Tibial nerve (tissue), 4 donors: ENCODE measurements around the gene ELP4. TPM values are rescaled to one million over a fixed set of nuclear protein-coding genes. Genes with fewer than 3 reads are reported as not detected.

Source experiments
- DNase-seq, 2 donors: peaks; one replicate each; pipeline ENCODE4 v3.0.0-alpha.2; 2019; ENCODE audit warnings: low spot score in 2 of 2
- H3K27ac ChIP-seq, 4 donors: fragments of 200-600 bp; sonication (generic) in 3 of 4; one replicate each; pipeline ENCODE4 v1.5.1; 2017 to 2019; ENCODE audit warnings: mild to moderate bottlenecking in 1 of 4
- H3K27me3 ChIP-seq, 2 donors: fragments of 200-600 bp; sonication (generic) in 1 of 2; one replicate each; pipeline versions ENCODE4 v1.5.1 to v1.6.0; 2017 to 2019
- H3K36me3 ChIP-seq, 3 donors: fragments of 200-600 bp; sonication (generic); one replicate each; pipeline ENCODE4 v1.5.1; 2018 to 2019
- H3K4me1 ChIP-seq, 4 donors: fragments of 200-600 bp; sonication (generic) in 3 of 4; one replicate each; pipeline ENCODE4 v1.5.1; 2017 to 2019
- H3K4me3 ChIP-seq, 4 donors: fragments of 200-600 bp; sonication (generic) in 3 of 4; one replicate each; pipeline ENCODE4 v1.5.1; 2017 to 2019; ENCODE audit warnings: mild to moderate bottlenecking in 1 of 4, moderate library complexity in 1 of 4
- H3K9me3 ChIP-seq, 4 donors: fragments of 200-600 bp; sonication (generic) in 3 of 4; one replicate each; pipeline ENCODE4 v1.5.1; 2017 to 2019
- CTCF ChIP-seq, 5 experiments: fragments of 200-600 bp in 3 of 5; fragments of 450-650 bp in 2 of 5; sonication (generic) in 3 of 5; IDR thresholded peaks; one replicate each; pipeline ENCODE4 v1.5.1; 2016 to 2019; ENCODE audit warnings: antibody characterized with exemption in 5 of 5, mild to moderate bottlenecking in 3 of 5, moderate library complexity in 2 of 5
- EP300 ChIP-seq, 2 donors: sonication (generic); formaldehyde crosslinking; IDR thresholded peaks; one replicate each; pipeline ENCODE4 v1.6.1; 2017; ENCODE audit warnings: antibody characterized with exemption in 2 of 2, mild to moderate bottlenecking in 1 of 2
- POLR2A ChIP-seq, 2 donors: fragments of 450-650 bp; IDR thresholded peaks; one replicate each; pipeline ENCODE4 v1.6.1; 2017; ENCODE audit warnings: antibody characterized with exemption in 2 of 2, mild to moderate bottlenecking in 2 of 2, moderate library complexity in 2 of 2
- WGBS, 2 donors: methylation state at CpG; one replicate each; pipeline ENCODE4 v1.1.5; 2018; 5-methylcytosine and 5-hydroxymethylcytosine counted together
- total RNA-seq, 4 donors: library from RNA; depleted of rRNA; stranded (reverse); fragments of >200 nt; gene quantifications; one replicate each; pipeline ENCODE4 v1.1.0, GENCODE V29; 2016

The ELP4 gene
- total RNA-seq, 4 donors from 2014 or later, result 19.2 to 32.1 (median 29.7) TPM

GRCh38 chr11:31625868-31626267 lies 116.3 kb downstream of the ELP4 start:
- WGBS, 2 donors, result 76 to 79% methylated on average over 1 of the region's 1 CpG

DNA sequence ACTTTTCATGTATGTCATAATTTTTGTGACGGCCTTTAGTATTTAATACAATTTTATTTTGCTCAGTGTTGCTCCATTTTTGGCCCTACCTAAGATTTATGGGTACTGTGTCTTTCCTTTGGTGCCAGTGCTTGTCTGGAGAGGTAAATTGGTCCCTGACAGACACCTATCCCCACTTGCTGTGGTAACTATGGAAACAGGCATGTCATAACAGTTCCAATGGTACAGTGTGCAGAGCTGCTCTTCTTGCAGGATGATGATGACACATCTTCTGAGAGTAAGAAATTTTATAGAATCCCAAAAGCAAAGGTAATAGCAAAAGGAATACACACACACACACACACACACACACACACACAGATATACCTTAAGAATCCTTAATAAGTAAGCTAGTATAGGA lies 118.5 kb downstream of the ELP4 start:
- Histone ChIP-seq H3K4me1 (no peaks in the 10 kb centered on the region), H3K4me3 (no peak overlapping the region), H3K27ac (no peak overlapping the region), H3K36me3 (peaks cover 0 to 6% (median 0%) of the 10 kb centered on the region in 3 donors), H3K27me3 (no peaks in the 10 kb centered on the region), H3K9me3 (no peaks in the 10 kb centered on the region)
- WGBS, 2 donors, result 100% methylated on average over 1 of the region's 1 CpG
- no peak for TF ChIP-seq EP300 (IDR thresholded peaks at IDR 0.05)
- TF ChIP-seq CTCF (IDR thresholded peaks at IDR 0.05), result no peak
- TF ChIP-seq POLR2A (IDR thresholded peaks at IDR 0.05), result no peak
- no peak for DNase-seq

More at GRCh38 chr11:31625868-31626267, 116.3 kb downstream of the ELP4 start:
- Histone ChIP-seq H3K36me3 (peaks cover 0 to 6% (median 0%) of the 10 kb centered on the region in 3 donors), H3K9me3 (no peaks in the 10 kb centered on the region), H3K27me3 (no peaks in the 10 kb centered on the region), H3K27ac (no peak overlapping the region), H3K4me3 (no peak overlapping the region), H3K4me1 (no peaks in the 10 kb centered on the region)
- DNase-seq, result no peak
- TF ChIP-seq EP300 (IDR thresholded peaks at IDR 0.05), result no peak
- no peak for TF ChIP-seq POLR2A (IDR thresholded peaks at IDR 0.05)
- TF ChIP-seq CTCF (IDR thresholded peaks at IDR 0.05), result no peak

DNA sequence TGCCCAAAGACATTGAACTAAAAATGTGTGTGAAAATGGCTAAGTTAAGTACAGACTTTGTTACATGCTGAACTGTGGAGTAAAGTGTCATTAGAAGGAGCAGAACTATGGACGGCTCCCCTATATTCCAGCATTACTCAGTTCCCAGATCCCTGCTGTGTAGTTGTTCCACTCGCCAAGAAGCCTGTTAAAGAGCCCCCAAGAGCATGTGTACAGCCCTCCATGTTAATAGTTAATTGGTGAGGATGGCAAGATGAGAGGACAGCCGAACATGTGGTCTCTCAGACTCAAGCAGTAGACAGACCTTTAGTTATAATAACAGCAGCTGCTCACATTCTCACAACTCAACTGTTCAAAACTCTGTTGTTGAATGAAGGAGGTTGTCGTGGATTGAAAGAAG lies 127.4 kb downstream of the ELP4 start:
- 65 to 73% methylated on average over 4 of the region's 4 CpGs for WGBS, 2 donors
- no peak overlapping the region for H3K4me3 ChIP-seq
- no peak for DNase-seq
- no peak overlapping the region for H3K27ac ChIP-seq
- H3K9me3 ChIP-seq, result no peaks in the 10 kb centered on the region
- H3K4me1 ChIP-seq, result no peaks in the 10 kb centered on the region
- H3K36me3 ChIP-seq, result no peaks in the 10 kb centered on the region
- H3K27me3 ChIP-seq, result no peaks in the 10 kb centered on the region
- TF ChIP-seq POLR2A (IDR thresholded peaks at IDR 0.05) (no peak), CTCF (IDR thresholded peaks at IDR 0.05) (no peak), EP300 (IDR thresholded peaks at IDR 0.05) (no peak)

DNA sequence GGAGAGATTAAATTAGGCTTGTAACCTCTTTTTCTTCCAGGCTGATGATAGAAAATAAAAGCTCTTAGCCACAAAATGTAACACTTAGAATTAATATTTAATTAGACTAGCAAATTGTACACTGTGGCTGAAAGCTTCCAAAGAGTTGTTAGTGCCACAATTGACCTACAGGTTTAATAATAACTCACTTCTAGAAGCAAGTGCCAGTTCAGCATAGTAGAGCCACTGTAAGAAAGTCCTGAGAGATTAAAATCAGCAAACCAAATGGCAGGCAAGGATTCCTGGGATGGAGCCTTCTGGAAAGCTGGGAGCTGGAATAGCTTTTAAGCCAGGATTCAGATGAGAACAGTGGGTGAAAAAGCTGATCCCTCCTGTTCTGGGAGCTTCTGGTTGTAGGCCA lies 131.0 kb downstream of the ELP4 start:
- DNase-seq, result no peak
- no peaks in the 10 kb centered on the region for H3K9me3 ChIP-seq

More for the DNA sequence above, 131.0 kb downstream of the ELP4 start:
- no peaks in the 10 kb centered on the region for H3K36me3 ChIP-seq
- peaks cover 0 to under 1% (median 0%) of the 10 kb centered on the region in 4 donors for H3K4me1 ChIP-seq
- no peak overlapping the region for H3K4me3 ChIP-seq
- no peaks in the 10 kb centered on the region for H3K27me3 ChIP-seq
- H3K27ac ChIP-seq, result no peak overlapping the region
- TF ChIP-seq CTCF (IDR thresholded peaks at IDR 0.05) (no peak), POLR2A (IDR thresholded peaks at IDR 0.05) (no peak), EP300 (IDR thresholded peaks at IDR 0.05) (no peak)
